HG03575 (cell line): ENCODE data around the gene NUTM2E.
"Not testable (repeated sequence)": the region's sequence is repeated elsewhere in the genome, so short reads cannot be mapped to it uniquely, and the experiment has no call there.

Experiments used
- ATAC-seq: cut with Tn5 transposase; IDR thresholded peaks from one replicate; pipeline ENCODE4 v1.9.1; 2021; ENCODE audit not compliant: unreplicated experiment, insufficient number of reproducible peaks, low FRiP score; ENCODE audit errors: extremely low read depth

Gene NUTM2E

GRCh38 chr10:79826496-79827215 is at the start of gene NUTM2E:
Gene NUTM2E (plus strand): TSS chr10:79826739. CDS start chr10:79841741, 15,002 bp downstream.
- peak; percentile 92 for ATAC-seq

GRCh38 chr10:79777997-79778396 is 48.5 kb upstream of the NUTM2E start:
- not testable (repeated sequence) for ATAC-seq

- ATAC-seq = not testable (repeated sequence)
These were observed 47.1 kb upstream of the NUTM2E start for GRCh38 chr10:79779310-79779938.

- ATAC-seq = not testable (repeated sequence)
These were observed 46.5 kb upstream of the NUTM2E start for GRCh38 chr10:79779992-79780391.

GRCh38 chr10:79781584-79781983 is 45.0 kb upstream of the NUTM2E start:
- not testable (repeated sequence) for ATAC-seq

- ATAC-seq = not testable (repeated sequence)
These were observed 39.0 kb upstream of the NUTM2E start for GRCh38 chr10:79787455-79787952.

GRCh38 chr10:79789351-79789750 is 37.2 kb upstream of the NUTM2E start:
- ATAC-seq = not testable (repeated sequence)

- ATAC-seq = not testable (repeated sequence)
These were observed 34.5 kb upstream of the NUTM2E start for GRCh38 chr10:79791906-79792517.

GRCh38 chr10:79799337-79799736 is 27.2 kb upstream of the NUTM2E start:
- ATAC-seq = peak; percentile 71

GRCh38 chr10:79805857-79806256 is 20.7 kb upstream of the NUTM2E start:
- ATAC-seq = not testable (repeated sequence)

- not testable (repeated sequence) for ATAC-seq
These were observed 14.6 kb upstream of the NUTM2E start for GRCh38 chr10:79811895-79812294.

- not testable (repeated sequence) for ATAC-seq
These were observed 10.2 kb upstream of the NUTM2E start for GRCh38 chr10:79816290-79816689.

GRCh38 chr10:79823387-79823786 is 3.2 kb upstream of the NUTM2E start:
- ATAC-seq = not testable (repeated sequence)

GRCh38 chr10:79825587-79826011 is 940 bp upstream of the NUTM2E start:
- ATAC-seq = not testable (repeated sequence)

- not testable (repeated sequence) for ATAC-seq
These were observed 426 bp upstream of the NUTM2E start for GRCh38 chr10:79826131-79826495.

- ATAC-seq = not testable (repeated sequence)
These were observed 7.3 kb downstream of the NUTM2E start for GRCh38 chr10:79833833-79834232.

GRCh38 chr10:79835891-79836290 is 9.4 kb downstream of the NUTM2E start:
- not testable (repeated sequence) for ATAC-seq

- ATAC-seq = not testable (repeated sequence)
These were observed 10.4 kb downstream of the NUTM2E start for GRCh38 chr10:79836891-79837290.

GRCh38 chr10:79838441-79838840 is 11.9 kb downstream of the NUTM2E start:
- not testable (repeated sequence) for ATAC-seq
